ENCODE data around the gene FARS2. TPM values are rescaled to one million over a fixed set of nuclear protein-coding genes. Genes with fewer than 3 reads are reported as not detected.

FARS2 gene
- total RNA-seq, 1 experiment from 2014 or later = 15.0 TPM

GRCh38 chr6:5293692-5294091, 32.4 kb downstream of the FARS2 start (continued):
- TF ChIP-seq ATF6 (CRISPR knock-in tag; IDR thresholded peaks at IDR 0.05) = no peak

- no peaks in the 10 kb centered on the region for H3K36me3 Mint-ChIP-seq
- ChIA-PET POLR2A (no interaction called here), CTCF (interaction anchor here (0.7 to 1.1 kb wide), 2 partner anchors 9 to 80 kb away, joined by 3 to 6 read pairs; no protein-coding TSS in a partner anchor)
- no peaks in the 10 kb centered on the region for H3K9me3 Mint-ChIP-seq
- peaks cover 18% of the 10 kb centered on the region for H3K4me1 Mint-ChIP-seq
- H3K27me3 Mint-ChIP-seq (ENCODE audit: low read depth) = no peaks in the 10 kb centered on the region
- no peak overlapping the region for H3K4me3 Mint-ChIP-seq
- TF ChIP-seq USF1 (CRISPR knock-in tag; IDR thresholded peaks at IDR 0.05) = no peak
- no peak for TF ChIP-seq ZNF138 (CRISPR knock-in tag; conservative IDR thresholded peaks at IDR 0.05)
- no peak for TF ChIP-seq ZNF532 (CRISPR knock-in tag; IDR thresholded peaks at IDR 0.05; ENCODE audit: borderline replicate concordance)
- TF ChIP-seq AR (CRISPR knock-in tag; IDR thresholded peaks at IDR 0.05) = no peak
- TF ChIP-seq CTCF (IDR thresholded peaks at IDR 0.05) = no peak
- TF ChIP-seq STAT6 (CRISPR knock-in tag; conservative IDR thresholded peaks at IDR 0.05; ENCODE audit: low read depth) = no peak
- no peak for TF ChIP-seq E2F5 (CRISPR knock-in tag; IDR thresholded peaks at IDR 0.05)
- no peak for TF ChIP-seq RELA (CRISPR knock-in tag; IDR thresholded peaks at IDR 0.05; ENCODE audit: borderline replicate concordance)
- no peak for TF ChIP-seq ATF2 (CRISPR knock-in tag; IDR thresholded peaks at IDR 0.05; ENCODE audit: borderline replicate concordance, low read depth)
- no peak for TF ChIP-seq NFATC4 (CRISPR knock-in tag; IDR thresholded peaks at IDR 0.05)
- ATAC-seq = no peak
- DNase-seq (ENCODE audit: low spot score) = no peak
- H3K27ac Mint-ChIP-seq = no peak overlapping the region; the same call in 1 of the 2 replicates
Measured at GRCh38 chr6:5294392-5295211, 33.3 kb downstream of the FARS2 start.

Measured in WTC11 (cell line).